B cell (primary cell): ENCODE measurements around the gene PAFAH1B2. TPM values are rescaled to one million over a fixed set of nuclear protein-coding genes. Genes with fewer than 3 reads are reported as not detected.

Source experiments
- ATAC-seq: fragments of 200-7000 bp; cut with Tn5 transposase; one replicate; pipeline ENCODE4 v1.10.0; 2021; ENCODE audit warnings: low read depth, mild to moderate bottlenecking, moderate number of reproducible peaks, moderate library complexity
- CTCF ChIA-PET: fragments of 350-600 bp; sonication (Branson Sonifier 250); formaldehyde crosslinking; loops from one replicate; lab custom pipeline; 2021; ENCODE audit warnings: antibody characterized with exemption, inconsistent platforms; lab: Charles Lee
- POLR2A ChIA-PET: fragments of 350-600 bp; sonication (Branson Sonifier 250); formaldehyde crosslinking; loops from one replicate; lab custom pipeline; 2021; ENCODE audit warnings: antibody characterized with exemption; lab: Charles Lee
- DNase-seq: peaks from one replicate; pipeline ENCODE4 v3.0.0; 2013
- H2AFZ ChIP-seq: 2 replicates; pipeline ENCODE4 v1.6.1; 2012; ENCODE audit warnings: mild to moderate bottlenecking, low read depth, low read length; ENCODE audit not compliant: insufficient read depth, poor library complexity, severe bottlenecking
- H3K27ac ChIP-seq, 2 donors: 1 replicate in 1 of 2; 2 replicates in 1 of 2; pipeline ENCODE4 v1.5.1; 2012 to 2013; ENCODE audit warnings: low read length in 2 of 2, mild to moderate bottlenecking in 2 of 2, moderate library complexity in 1 of 2
- H3K27me3 ChIP-seq, 4 experiments: fragments of 200-600 bp in 1 of 4; sonication (generic) in 1 of 4; replicated peaks in 1 of 4; 1 replicate in 2 of 4; 2 replicates in 2 of 4; pipeline versions ENCODE4 v1.6.1 to v1.7.0; 2013 to 2016; ENCODE audit warnings: low read length in 3 of 4, mild to moderate bottlenecking in 2 of 4, mixed read lengths in 1 of 4, moderate library complexity in 1 of 4; ENCODE audit not compliant: insufficient read depth in 4 of 4, control insufficient read depth in 3 of 4; ENCODE audit errors: control extremely low read depth in 1 of 4
- H3K36me3 ChIP-seq, 2 experiments: replicated peaks in 1 of 2; 1 replicate in 1 of 2; 2 replicates in 1 of 2; pipeline versions ENCODE4 v1.6.1 to v1.7.1; 2013; ENCODE audit warnings: low read length in 1 of 2; ENCODE audit not compliant: insufficient read depth in 2 of 2, control insufficient read depth in 1 of 2; ENCODE audit errors: control extremely low read depth in 1 of 2, extremely low read depth in 1 of 2
- H3K4me1 ChIP-seq, 2 donors: fragments of 200-600 bp in 1 of 2; sonication (generic) in 1 of 2; 1 replicate in 1 of 2; 2 replicates in 1 of 2; pipeline versions ENCODE4 v1.5.1 to v1.6.1; 2013 to 2017; ENCODE audit warnings: low read length in 2 of 2; ENCODE audit not compliant: control insufficient read depth in 2 of 2, insufficient read depth in 2 of 2
- H3K4me2 ChIP-seq: replicated peaks from 2 replicates; pipeline ENCODE3; 2012; ENCODE audit warnings: mild to moderate bottlenecking, low read depth, low read length; ENCODE audit not compliant: poor library complexity, severe bottlenecking
- H3K4me3 ChIP-seq, 5 experiments: fragments of 200-600 bp in 1 of 5; sonication (generic) in 1 of 5; 1 replicate in 3 of 5; 2 replicates in 2 of 5; pipeline versions ENCODE4 v1.5.1 to v1.7.0; 2011 to 2016; ENCODE audit warnings: low read length in 4 of 5, mild to moderate bottlenecking in 4 of 5, low read depth in 2 of 5, control low read depth in 1 of 5, moderate library complexity in 1 of 5; ENCODE audit not compliant: insufficient read depth in 1 of 5; ENCODE audit errors: control extremely low read depth in 1 of 5, extremely low read depth in 1 of 5
- H3K79me2 ChIP-seq: fragments of 200-600 bp; sonication (generic); one replicate; pipeline ENCODE4 v1.6.0; 2016; ENCODE audit warnings: low read length; ENCODE audit not compliant: control insufficient read depth, insufficient read depth
- H3K9ac ChIP-seq: fragments of 200-600 bp; sonication (generic); 2 replicates; pipeline ENCODE4 v1.6.1; 2017; ENCODE audit warnings: mild to moderate bottlenecking, low read length, moderate library complexity
- H3K9me3 ChIP-seq, 3 donors: one replicate each; pipeline versions ENCODE4 v1.6.1 to v1.7.1; 2013; ENCODE audit warnings: low read length in 2 of 3; ENCODE audit not compliant: control insufficient read depth in 2 of 3, insufficient read depth in 1 of 3; ENCODE audit errors: control extremely low read depth in 1 of 3
- H4K20me1 ChIP-seq: 2 replicates; pipeline ENCODE4 v1.6.0; 2012; ENCODE audit warnings: mild to moderate bottlenecking, low read length; ENCODE audit not compliant: insufficient read depth, control insufficient read depth, poor library complexity, severe bottlenecking
- H3K27ac Mint-ChIP-seq: one replicate; pipeline ENCODE4 v1.8.0; 2021; ENCODE audit warnings: mixed read lengths
- H3K27me3 Mint-ChIP-seq: one replicate; pipeline ENCODE4 v1.8.0; 2021; ENCODE audit warnings: mixed read lengths
- H3K4me1 Mint-ChIP-seq: one replicate; pipeline ENCODE4 v1.8.0; 2021; ENCODE audit warnings: mixed read lengths
- H3K4me3 Mint-ChIP-seq: one replicate; pipeline ENCODE4 v1.8.0; 2021; ENCODE audit warnings: mixed read lengths
- H3K9me3 Mint-ChIP-seq: one replicate; pipeline ENCODE4 v1.8.0; 2022; ENCODE audit warnings: mixed read lengths; ENCODE audit not compliant: insufficient read depth
- EZH2 ChIP-seq: IDR thresholded peaks from 2 replicates; pipeline ENCODE4 v1.6.1; 2012; ENCODE audit warnings: borderline replicate concordance, low read depth, mild to moderate bottlenecking, moderate library complexity, low read length; ENCODE audit not compliant: insufficient read depth, poor library complexity, severe bottlenecking
- WGBS: methylation state at CpG from one replicate; pipeline ENCODE4 v1.1.5; 2013; ENCODE audit warnings: missing lambda C conversion rate; ENCODE audit not compliant: insufficient coverage; 5-methylcytosine and 5-hydroxymethylcytosine counted together
- intact Hi-C: fragments of 100-400 bp; cut with micrococcal nuclease; formaldehyde crosslinking; loops from one replicate; pipeline ENCODE4 v1.10.0; 2022
- polyA plus RNA-seq: library from polyadenylated mRNA; depleted of rRNA; stranded (reverse); fragments of >200 nt; gene quantifications from 2 replicates; pipeline ENCODE4 v1.2.3, GENCODE V29; 2012
- total RNA-seq, 2 donors: library from RNA; stranded (reverse); fragments of 120-200 nt in 1 of 2; gene quantifications; 1 replicate in 1 of 2; 2 replicates in 1 of 2; pipeline versions ENCODE4 v1.2.3 to v1.2.4, GENCODE V29; 2013 to 2022
- TF ChIP-seq, protein P1 (sequence below): fragments of 200-600 bp; IDR thresholded peaks from one replicate; pipeline ENCODE4 v1.8.0; 2022; ENCODE audit warnings: antibody characterized with exemption, mild to moderate bottlenecking

PAFAH1B2 gene
- total and polyA plus RNA-seq, 2 donors (not counting 1 experiment from before 2014, with no cell fraction given) = 10.7 to 103 TPM

DNA sequence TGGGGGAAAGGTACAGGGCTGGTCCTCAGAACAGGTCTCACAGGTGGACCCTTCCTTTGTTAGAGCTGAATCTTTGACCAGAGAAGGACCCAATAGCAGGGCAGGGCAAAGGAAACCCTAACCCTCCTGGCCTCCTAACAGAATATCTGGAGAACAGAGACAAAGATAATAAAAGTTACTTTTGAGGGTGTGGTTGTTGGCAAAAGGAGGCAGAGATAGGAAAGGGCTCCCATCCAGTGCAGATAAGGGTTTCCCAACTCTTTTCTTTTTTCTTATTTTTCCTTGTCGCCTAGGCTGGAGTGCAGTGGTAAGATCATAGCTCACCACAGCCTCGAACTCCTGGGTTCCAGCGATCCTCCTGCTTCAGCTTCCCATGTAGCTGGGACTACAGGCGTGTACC, 75.9 kb downstream of the PAFAH1B2 start:
- Histone ChIP-seq H3K27ac (no peak overlapping the region), H3K79me2 (peaks cover 50% of the 10 kb centered on the region), H3K9ac (no peak overlapping the region), H3K4me2 (no peak overlapping the region), H4K20me1 (peaks cover 22% of the 10 kb centered on the region), H3K27me3 (no peaks in the 10 kb centered on the region), H3K4me1 (no peaks in the 10 kb centered on the region), H2AFZ (no peak overlapping the region), H3K9me3 (no peaks in the 10 kb centered on the region), H3K36me3 (peaks cover 7 to 92% of the 10 kb centered on the region in 2 experiments), H3K4me3 (no peak overlapping the region)
- H3K9me3 Mint-ChIP-seq = no peaks in the 10 kb centered on the region
- no peak overlapping the region for H3K27ac Mint-ChIP-seq
- H3K4me3 Mint-ChIP-seq = no peak overlapping the region
- no peak for DNase-seq
- ATAC-seq = no peak
- H3K4me1 Mint-ChIP-seq = peaks cover 4% of the 10 kb centered on the region
- CTCF ChIA-PET = interaction anchor here (1.0 to 19.9 kb wide), 3 partner anchors 10 to 110 kb away, joined by 3 to 309 read pairs (median 3); partner anchors contain the start of gene SIDT2
- TF ChIP-seq, protein P1, sequence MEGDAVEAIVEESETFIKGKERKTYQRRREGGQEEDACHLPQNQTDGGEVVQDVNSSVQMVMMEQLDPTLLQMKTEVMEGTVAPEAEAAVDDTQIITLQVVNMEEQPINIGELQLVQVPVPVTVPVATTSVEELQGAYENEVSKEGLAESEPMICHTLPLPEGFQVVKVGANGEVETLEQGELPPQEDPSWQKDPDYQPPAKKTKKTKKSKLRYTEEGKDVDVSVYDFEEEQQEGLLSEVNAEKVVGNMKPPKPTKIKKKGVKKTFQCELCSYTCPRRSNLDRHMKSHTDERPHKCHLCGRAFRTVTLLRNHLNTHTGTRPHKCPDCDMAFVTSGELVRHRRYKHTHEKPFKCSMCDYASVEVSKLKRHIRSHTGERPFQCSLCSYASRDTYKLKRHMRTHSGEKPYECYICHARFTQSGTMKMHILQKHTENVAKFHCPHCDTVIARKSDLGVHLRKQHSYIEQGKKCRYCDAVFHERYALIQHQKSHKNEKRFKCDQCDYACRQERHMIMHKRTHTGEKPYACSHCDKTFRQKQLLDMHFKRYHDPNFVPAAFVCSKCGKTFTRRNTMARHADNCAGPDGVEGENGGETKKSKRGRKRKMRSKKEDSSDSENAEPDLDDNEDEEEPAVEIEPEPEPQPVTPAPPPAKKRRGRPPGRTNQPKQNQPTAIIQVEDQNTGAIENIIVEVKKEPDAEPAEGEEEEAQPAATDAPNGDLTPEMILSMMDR = no peak
- TF ChIP-seq EZH2 = no peak
- H3K27me3 Mint-ChIP-seq = no peaks in the 10 kb centered on the region
- intact Hi-C loops = no loop called here
- POLR2A ChIA-PET = interaction anchor here (0.6 to 1.0 kb wide), 3 partner anchors 8 to 71 kb away, joined by 3 to 4 read pairs (median 3); partner anchors contain the start of gene SIDT2
- 96% methylated on average over 4 of the region's 4 CpGs for WGBS

DNA sequence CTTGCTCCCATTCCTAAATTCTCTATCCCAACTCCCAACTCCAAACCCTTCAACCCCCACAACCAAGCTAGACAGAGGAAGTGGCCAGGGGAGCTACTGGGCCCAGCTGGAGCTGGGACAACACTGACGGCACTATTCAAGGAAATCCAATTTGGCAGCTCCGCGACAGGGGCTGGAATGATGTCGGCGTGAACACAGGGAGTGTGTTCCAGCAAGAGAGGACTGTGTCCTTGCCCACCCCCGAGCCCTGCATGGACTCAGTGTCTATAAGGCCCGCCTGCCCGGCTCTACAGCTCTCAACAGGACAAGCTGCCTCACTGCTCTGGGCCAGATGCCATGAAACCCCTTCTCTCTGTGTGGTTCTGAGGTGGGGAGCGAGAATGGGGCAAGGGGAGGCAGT, 76.5 kb downstream of the PAFAH1B2 start:
- H3K9me3 Mint-ChIP-seq = no peaks in the 10 kb centered on the region
- ChIA-PET CTCF (interaction anchor here (19.9 kb wide), 1 partner anchor 42 kb away, joined by 309 read pairs; the partner anchor contains the start of gene SIDT2), POLR2A (interaction anchor here (0.6 to 1.4 kb wide), 3 partner anchors 40 to 71 kb away, joined by 3 to 5 read pairs (median 3); partner anchors contain the start of gene SIDT2)
- WGBS = 98% methylated on average over 9 of the region's 9 CpGs
- peaks cover 4% of the 10 kb centered on the region for H3K4me1 Mint-ChIP-seq
- Histone ChIP-seq H3K27me3 (no peaks in the 10 kb centered on the region), H2AFZ (no peak overlapping the region), H3K9ac (no peak overlapping the region), H3K9me3 (no peaks in the 10 kb centered on the region), H3K27ac (no peak overlapping the region), H3K4me1 (no peaks in the 10 kb centered on the region), H3K4me3 (no peak overlapping the region), H3K4me2 (no peak overlapping the region), H4K20me1 (peaks cover 22% of the 10 kb centered on the region), H3K36me3 (peaks cover 7 to 96% of the 10 kb centered on the region in 2 experiments), H3K79me2 (peaks cover 50% of the 10 kb centered on the region)
- ATAC-seq (no peak), DNase-seq (no peak)
- TF ChIP-seq EZH2 = no peak
- TF ChIP-seq, protein P1 = no peak
- intact Hi-C loops = no loop called here
- H3K4me3 Mint-ChIP-seq = no peak overlapping the region
- no peak overlapping the region for H3K27ac Mint-ChIP-seq
- no peaks in the 10 kb centered on the region for H3K27me3 Mint-ChIP-seq
